Measurements from ENCODE around the gene LAMP5.

LAMP5 gene

DNA sequence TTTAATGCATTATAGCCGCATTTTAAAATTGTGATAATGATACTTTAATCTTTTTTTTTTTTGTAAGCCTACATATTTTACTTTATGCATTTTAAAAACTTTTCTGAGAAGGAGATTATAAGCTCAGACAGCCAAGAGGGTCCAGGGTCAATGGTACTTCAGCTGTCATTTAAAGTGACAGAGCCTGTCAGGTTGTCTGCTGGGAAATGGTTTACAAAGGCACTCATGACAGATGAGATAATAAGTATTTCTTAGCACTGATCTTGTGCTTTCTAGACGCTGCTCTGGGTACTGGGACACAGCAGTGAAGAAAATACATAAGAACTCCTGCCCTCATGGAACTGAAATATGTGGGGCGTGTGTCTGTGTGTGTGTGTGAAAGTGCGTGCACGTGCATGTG lies 19.6 kb downstream of the LAMP5 start:
- H3K4me3 ChIP-seq (ENCODE audit: low read depth, low read length): no peak overlapping the region
- ChIA-PET POLR2A (no interaction called here), CTCF (no interaction called here)
- no peak for DNase-seq (ENCODE audit: low read depth, low spot score)
- TF ChIP-seq, protein P1, sequence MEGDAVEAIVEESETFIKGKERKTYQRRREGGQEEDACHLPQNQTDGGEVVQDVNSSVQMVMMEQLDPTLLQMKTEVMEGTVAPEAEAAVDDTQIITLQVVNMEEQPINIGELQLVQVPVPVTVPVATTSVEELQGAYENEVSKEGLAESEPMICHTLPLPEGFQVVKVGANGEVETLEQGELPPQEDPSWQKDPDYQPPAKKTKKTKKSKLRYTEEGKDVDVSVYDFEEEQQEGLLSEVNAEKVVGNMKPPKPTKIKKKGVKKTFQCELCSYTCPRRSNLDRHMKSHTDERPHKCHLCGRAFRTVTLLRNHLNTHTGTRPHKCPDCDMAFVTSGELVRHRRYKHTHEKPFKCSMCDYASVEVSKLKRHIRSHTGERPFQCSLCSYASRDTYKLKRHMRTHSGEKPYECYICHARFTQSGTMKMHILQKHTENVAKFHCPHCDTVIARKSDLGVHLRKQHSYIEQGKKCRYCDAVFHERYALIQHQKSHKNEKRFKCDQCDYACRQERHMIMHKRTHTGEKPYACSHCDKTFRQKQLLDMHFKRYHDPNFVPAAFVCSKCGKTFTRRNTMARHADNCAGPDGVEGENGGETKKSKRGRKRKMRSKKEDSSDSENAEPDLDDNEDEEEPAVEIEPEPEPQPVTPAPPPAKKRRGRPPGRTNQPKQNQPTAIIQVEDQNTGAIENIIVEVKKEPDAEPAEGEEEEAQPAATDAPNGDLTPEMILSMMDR (IDR thresholded peaks at IDR 0.05; ENCODE audit: insufficient read depth, low read length, missing control alignments): no peak

DNA sequence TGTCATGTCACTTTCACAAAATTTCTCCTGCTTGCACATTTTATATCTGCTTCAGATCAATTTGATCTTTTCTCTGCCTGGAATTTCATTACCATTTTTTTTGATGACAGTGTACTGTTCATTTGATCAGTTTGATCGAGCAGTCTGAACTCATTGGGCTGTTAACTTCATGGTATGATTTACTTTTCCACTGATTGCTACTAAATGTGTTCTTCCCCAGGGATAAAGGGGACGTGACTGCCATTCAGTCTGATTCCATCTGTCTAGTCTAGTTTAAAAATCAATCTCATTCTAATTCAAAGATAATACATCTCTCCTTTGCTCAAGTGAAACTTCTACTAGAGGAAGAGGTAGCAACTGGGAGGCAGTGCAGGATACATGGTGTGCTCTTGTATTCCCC lies 21.1 kb downstream of the LAMP5 start:
- ChIA-PET CTCF (no interaction called here), POLR2A (no interaction called here)
- TF ChIP-seq, protein P1 (IDR thresholded peaks at IDR 0.05; ENCODE audit: insufficient read depth, low read length, missing control alignments): no peak
- H3K4me3 ChIP-seq (ENCODE audit: low read depth, low read length): no peak overlapping the region
- no peak for DNase-seq (ENCODE audit: low read depth, low spot score)

DNA sequence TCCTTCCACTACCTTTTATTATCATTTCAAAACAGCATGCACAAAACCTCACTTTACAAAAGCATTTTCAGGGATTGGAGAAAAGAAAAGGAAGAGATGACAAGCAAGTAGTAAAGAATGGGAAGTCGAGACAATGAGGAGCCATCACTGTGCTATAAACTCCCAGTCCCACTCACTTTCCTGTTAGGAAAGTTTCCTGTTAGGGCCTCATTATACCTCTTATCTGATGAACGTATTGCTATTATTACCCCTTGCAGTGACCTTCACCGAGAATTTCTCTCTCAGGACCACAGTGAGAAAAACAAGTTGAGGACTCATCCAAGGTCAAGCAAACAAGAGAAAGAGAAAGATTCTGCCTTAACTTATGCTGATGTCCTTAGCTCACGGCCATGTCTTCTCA lies 28.8 kb downstream of the LAMP5 start:
- ChIA-PET CTCF (no interaction called here), POLR2A (no interaction called here)
- TF ChIP-seq, protein P1 (IDR thresholded peaks at IDR 0.05; ENCODE audit: insufficient read depth, low read length, missing control alignments): no peak
- H3K4me3 ChIP-seq (ENCODE audit: low read depth, low read length): no peak overlapping the region
- DNase-seq (ENCODE audit: low read depth, low spot score): no peak

DNA sequence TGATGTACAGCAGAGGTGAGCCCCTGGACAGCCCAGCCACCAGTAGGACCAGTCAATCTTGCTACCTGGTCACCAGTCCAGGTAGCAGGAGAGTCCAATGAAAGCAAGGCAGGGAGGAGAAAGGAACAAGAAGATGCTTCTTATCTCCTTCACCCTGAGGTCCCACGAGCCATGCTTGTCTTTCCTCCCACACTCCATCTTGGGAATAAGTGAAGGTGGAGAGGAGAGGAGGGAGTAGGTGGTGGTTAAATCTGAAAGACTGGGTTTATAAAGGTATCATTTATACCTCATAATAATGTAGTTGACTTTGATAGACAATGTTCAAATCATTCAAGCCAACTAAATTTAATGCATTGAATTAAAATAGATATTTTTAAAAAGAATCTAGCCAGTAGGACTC lies 35.9 kb downstream of the LAMP5 start:
- H3K4me3 ChIP-seq (ENCODE audit: low read depth, low read length): no peak overlapping the region
- no peak for DNase-seq (ENCODE audit: low read depth, low spot score)
- ChIA-PET POLR2A (no interaction called here), CTCF (no interaction called here)
- TF ChIP-seq, protein P1 (IDR thresholded peaks at IDR 0.05; ENCODE audit: insufficient read depth, low read length, missing control alignments): no peak

DNA sequence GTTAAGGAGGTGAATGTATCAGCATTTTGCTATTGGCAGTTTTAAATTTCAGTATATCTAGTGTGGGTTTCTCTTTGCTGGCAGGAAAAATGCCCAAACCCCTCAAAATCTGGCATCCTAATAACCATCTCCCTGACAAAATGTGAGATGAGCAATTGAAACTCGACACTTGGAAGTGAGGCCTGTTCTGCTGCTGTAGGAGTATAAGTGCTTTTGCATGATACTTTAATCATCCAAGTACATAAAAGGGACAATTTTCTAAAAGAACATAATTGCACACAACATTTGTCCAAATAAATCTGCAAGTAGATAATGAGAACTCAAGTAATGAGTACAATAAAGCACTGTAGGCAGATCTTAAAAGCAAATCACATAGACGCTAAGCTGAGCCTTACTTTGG lies 36.5 kb downstream of the LAMP5 start:
- CTCF ChIA-PET: no interaction called here

DNA sequence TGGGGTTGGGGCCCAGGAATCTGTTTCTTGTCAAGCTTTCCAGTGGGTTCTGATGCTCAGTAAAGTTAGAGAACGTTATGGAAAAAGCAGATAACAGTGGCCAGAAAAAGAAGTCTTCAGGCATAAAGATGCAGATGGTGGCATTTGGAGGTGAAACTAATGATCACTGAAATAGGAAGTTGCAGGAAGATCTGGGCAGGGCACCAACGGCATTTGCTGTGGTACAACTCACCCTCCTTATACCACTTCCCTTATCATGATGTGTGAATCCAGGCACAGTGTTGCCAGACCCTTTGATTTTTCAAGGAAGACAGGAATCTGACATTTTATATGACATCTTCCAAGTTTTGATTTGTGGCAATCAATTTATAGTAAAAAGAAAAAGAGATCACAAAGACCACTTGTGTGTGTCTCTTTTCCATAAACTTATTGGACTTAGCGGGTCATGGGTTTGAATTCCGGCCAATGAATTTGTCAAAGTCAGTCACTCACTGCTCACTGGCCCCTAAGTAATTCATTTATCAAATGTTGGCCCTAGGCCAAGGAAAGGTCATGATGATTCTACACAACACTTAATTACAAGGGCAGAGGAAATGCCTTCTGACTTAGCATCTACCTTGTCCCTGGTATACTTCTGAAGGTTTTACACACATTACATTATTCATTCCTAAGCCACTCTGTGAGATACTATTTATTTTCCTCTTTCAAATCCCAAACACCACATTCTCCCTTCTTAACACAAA lies 37.6 kb downstream of the LAMP5 start:
- no peak overlapping the region for H3K4me3 ChIP-seq (ENCODE audit: low read depth, low read length)
- ChIA-PET CTCF (no interaction called here), POLR2A (no interaction called here)
- TF ChIP-seq, protein P1 (IDR thresholded peaks at IDR 0.05; ENCODE audit: insufficient read depth, low read length, missing control alignments): no peak
- DNase-seq (ENCODE audit: low read depth, low spot score): no peak

More for the DNA sequence above, 36.5 kb downstream of the LAMP5 start:
- POLR2A ChIA-PET: no interaction called here
- DNase-seq (ENCODE audit: low read depth, low spot score): no peak
- H3K4me3 ChIP-seq (ENCODE audit: low read depth, low read length): no peak overlapping the region
- TF ChIP-seq, protein P1 (IDR thresholded peaks at IDR 0.05; ENCODE audit: insufficient read depth, low read length, missing control alignments): no peak

Data from AG04449 (cell line).